ENCODE data around the gene NDUFA1.
"Not testable (repeated sequence)": the region's sequence is repeated elsewhere in the genome, so short reads cannot be mapped to it uniquely, and the experiment has no call there.

NDUFA1 gene

GRCh38 chrX:119871599-119872395, at the start of gene NDUFA1, which contains the start of gene RNF113A:
Gene NDUFA1, plus strand, starts transcription at chrX:119871832. Its CDS starts 80 bp downstream, at chrX:119871912.
Gene RNF113A, minus strand, starts transcription at chrX:119871733. Its CDS starts 120 bp downstream, at chrX:119871613.
- in situ Hi-C loops (cut with HindIII; ENCODE audit: low sequenced_read_pairs), result no loop called here

GRCh38 chrX:119824221-119824620, 47.4 kb upstream of the NDUFA1 start:
- in situ Hi-C loops (cut with HindIII; ENCODE audit: low sequenced_read_pairs), result not testable (repeated sequence)

DNA sequence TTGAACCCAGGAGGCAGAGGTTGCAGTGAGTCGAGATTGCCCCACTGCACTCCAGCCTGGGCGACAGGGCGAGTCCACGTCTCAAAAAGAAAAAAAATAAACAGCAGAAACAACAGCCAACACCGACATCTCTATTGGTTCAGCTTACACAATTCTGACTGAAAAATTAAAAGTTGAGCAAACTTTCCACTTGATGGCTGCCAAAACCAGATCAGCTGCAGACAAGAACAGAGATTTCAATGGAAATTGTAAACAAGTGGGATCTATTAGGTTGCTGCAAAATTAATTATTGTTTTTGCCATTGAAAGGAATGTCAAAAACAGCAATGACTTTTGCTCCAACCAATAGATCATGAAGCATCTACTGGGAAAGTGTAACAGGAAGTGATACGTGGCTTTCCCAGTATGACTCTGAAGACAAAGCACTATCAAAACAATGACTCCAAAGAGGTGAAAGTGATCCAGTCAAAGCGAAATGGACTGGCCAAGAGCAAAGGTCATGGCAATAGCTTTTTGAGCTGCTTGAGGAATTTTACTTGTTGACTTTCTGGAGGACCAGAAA, 45.2 kb upstream of the NDUFA1 start:
- in situ Hi-C loops (cut with HindIII; ENCODE audit: low sequenced_read_pairs), result no loop called here

DNA sequence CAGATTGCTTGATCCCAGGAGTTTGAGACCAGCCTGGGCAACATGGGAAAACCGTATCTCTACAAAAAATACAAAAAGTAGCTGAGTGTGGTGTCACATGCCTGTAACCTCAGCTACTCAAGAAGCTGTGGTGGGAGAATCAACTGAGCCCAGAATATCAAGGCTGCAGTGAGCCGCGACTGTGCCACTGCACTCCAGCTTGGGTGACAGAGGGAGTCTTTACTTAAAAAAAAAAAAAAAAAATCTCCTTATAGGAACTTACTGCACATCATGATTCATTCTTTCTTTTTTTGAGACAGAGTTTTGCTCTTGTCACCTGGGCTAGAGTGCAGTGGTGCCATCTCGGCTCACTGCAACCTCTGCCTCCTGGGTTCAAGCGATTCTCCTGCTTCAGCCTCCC, 43.2 kb upstream of the NDUFA1 start:
- in situ Hi-C loops (cut with HindIII; ENCODE audit: low sequenced_read_pairs), result no loop called here

GRCh38 chrX:119833905-119834304, 37.7 kb upstream of the NDUFA1 start:
- in situ Hi-C loops (cut with HindIII; ENCODE audit: low sequenced_read_pairs), result no loop called here

DNA sequence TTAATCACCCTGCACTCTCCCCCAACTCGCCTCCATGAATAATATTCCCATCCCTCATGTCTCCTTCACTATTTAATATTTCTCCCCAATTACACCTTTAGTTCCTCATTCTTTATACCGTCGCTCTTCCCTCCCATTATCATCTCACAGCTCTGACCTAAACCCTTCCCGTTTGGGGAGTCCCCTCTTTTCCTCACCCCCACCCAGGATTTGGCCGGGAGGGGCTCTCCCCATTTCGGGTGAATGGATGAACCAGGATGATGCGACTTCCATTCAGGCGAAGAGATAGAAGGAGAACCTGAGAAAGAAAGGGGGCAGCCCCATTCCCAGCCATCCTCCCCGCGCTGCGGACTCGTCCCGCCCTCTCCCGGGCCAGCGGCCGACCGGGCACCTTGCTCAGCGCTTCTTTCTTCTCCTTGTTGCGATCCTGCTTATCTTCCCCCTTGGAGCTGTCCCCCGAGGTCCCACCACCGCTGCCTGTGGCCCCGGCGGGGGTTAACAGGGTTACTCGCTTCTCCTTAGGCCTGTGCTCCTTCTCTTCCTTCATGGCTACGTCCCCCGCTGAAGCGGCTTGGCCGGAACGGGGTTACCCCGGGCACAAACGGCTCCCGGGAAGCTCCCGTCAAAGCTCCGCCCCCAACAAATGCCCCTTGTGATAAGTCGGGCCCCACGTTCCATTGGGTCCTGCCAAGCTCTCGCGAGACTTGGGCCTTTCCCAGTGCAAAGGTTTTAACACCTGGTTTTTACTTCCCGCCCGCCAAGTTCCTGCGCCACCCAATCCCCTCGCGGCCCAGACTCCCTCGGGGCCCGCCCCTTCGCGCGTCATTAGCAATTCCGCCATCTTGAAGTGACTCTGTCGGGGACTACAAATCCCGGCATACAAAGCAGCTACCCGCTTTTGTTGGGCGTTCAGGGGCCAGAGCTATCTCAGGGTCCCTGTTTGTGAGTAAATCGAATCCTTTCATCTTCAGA, 19.0 kb upstream of the NDUFA1 start, which contains the start of gene UPF3B:
Gene UPF3B (minus strand): TSS at position 582 of the 972 bp plus-strand sequence. CDS start 35 bp downstream, at position 547.
- in situ Hi-C loops (cut with HindIII; ENCODE audit: low sequenced_read_pairs), result no loop called here

GRCh38 chrX:119853444-119853843, 18.2 kb upstream of the NDUFA1 start:
- in situ Hi-C loops (cut with HindIII; ENCODE audit: low sequenced_read_pairs), result no loop called here

- in situ Hi-C loops (cut with HindIII; ENCODE audit: low sequenced_read_pairs), result no loop called here
Measured at GRCh38 chrX:119870626-119871131, 953 bp upstream of the NDUFA1 start.

DNA sequence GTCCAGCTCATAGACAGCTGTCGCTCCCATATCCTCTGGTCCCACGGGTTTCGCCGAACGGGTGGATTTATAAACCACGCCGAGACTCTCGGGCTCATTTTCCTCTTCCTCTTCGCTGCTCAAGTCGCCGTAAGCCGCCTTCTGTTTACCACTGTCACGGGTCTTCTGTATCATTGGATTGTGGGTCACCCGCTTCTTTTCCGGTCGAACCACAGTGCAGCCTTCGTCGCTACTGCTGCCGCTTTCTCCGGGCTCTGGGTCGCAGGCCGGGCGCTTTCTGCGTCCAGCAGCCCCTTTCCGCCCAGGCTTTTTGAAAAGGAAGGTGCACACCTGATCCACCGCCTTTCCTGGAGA, 410 bp upstream of the NDUFA1 start:
- in situ Hi-C loops (cut with HindIII; ENCODE audit: low sequenced_read_pairs), result no loop called here

GRCh38 chrX:119878740-119879139, 7.1 kb downstream of the NDUFA1 start:
- in situ Hi-C loops (cut with HindIII; ENCODE audit: low sequenced_read_pairs), result no loop called here

- in situ Hi-C loops (cut with HindIII; ENCODE audit: low sequenced_read_pairs), result no loop called here
Measured at GRCh38 chrX:119880076-119880475, 8.4 kb downstream of the NDUFA1 start.

DNA sequence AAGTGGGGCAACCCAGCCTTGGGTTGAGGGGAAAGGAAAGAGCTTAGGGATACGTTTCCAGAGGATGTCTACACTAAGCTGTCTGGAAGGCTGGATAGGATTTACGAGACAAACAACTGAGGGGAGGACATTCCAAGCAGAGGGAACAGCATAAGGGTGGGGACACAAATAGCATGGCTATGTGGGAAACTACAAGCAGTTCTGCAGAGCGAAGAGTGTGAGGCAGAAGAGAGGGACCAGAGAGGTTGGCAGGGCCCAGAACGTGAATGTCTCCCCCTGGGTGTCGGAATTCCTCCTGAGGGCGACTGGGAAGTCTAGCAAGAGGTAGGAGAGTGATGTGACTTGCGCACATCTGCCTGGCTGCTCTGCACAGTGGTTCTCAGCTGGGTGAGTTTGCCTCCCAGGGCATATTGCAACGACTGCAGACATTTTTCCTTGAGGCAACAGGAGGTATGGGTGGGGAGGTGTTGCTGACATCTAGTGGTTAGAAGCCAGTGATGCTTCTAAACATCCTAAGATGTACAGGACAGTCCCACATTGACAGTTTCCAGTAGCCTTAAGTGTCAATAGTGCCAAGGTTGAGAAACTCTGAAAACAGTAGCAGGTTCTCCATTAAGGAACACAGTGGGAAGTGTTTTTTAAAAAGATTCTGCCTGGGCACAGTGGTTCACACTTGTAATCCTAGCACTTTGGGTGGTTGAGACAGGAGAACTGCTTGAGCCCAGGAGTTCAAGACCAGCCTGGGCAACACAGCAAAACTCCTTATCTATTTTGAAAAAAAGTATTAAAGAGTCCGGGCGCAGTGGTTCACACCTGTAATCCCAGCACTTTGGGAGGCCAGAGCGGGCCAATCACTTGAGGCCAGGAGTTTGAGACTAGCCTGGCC, 9.2 kb downstream of the NDUFA1 start:
- in situ Hi-C loops (cut with HindIII; ENCODE audit: low sequenced_read_pairs), result no loop called here

DNA sequence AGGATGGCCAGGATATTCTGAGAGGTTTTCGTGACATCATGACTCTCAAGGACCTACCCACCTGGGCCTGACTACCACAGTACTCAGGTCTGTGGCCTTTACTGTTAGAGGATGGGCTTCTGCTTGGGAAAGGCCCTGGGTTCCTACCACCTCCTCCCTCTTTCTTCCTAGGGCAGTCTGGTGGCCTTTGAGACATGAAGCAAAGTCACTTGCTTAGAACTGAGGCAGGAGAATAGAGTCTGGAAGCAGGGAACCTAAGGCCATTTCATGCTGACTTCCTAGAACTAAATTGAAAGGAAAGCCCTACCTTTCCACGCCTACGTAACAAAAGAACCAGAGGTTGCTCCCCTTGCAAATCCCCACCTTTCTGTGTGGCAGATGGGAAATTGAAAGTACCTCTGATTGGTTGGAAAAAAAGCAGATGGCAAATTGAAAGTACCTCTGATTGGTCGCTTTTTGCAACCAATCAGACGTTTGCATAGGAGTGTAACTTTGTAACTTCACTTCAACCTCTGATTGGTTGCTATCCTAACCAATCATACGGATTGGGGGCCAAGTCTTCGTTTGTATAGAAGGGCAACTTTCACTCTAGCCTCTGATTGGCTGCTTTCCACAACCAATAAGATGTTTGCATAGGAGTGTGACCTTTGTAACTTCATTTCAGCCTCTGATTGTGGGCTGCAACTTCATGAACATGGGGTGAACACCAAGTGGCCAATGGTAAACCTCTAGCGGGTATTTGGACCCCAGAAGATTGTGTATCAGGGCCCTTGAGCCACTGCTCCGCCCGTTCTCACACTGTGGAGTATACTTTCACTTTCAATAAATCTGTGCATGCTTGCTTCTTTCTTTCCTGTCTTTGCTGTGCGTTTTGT, 14.2 kb downstream of the NDUFA1 start:
- in situ Hi-C loops (cut with HindIII; ENCODE audit: low sequenced_read_pairs), result no loop called here

DNA sequence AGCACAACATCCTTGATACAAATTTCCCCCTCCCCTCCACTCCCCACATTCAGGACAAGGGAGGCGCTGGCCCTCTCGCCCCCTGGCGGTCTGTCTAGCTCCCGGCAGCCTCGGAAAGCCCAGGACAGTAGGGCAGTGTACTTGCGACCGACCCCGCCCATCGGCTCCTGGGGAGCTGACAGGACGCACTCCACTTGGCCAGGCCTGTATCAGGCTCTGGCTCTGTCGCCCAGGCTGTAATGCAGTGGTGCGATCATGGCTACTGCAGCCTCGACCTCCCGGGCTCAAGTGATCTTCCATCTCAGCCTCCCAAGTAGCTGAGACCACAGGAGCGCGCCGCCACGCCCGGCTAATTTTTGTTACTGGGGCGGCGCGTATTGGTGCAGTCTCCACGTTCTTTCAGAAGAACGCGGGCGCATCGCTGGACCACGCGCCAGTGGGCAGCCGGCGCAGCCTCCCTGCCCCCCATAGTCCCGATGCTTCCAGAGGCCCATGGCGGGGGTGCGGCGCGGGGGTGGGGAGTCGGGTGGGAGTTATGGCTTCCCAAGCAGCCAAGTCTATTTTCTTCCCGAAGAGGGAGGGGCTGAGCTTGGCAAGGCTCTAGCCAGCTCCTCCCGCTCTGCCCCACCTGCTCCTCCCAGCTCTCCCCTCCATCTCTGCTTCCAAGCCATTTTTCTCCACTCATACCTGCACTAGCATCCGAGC, 16.2 kb downstream of the NDUFA1 start:
- in situ Hi-C loops (cut with HindIII; ENCODE audit: low sequenced_read_pairs), result no loop called here

DNA sequence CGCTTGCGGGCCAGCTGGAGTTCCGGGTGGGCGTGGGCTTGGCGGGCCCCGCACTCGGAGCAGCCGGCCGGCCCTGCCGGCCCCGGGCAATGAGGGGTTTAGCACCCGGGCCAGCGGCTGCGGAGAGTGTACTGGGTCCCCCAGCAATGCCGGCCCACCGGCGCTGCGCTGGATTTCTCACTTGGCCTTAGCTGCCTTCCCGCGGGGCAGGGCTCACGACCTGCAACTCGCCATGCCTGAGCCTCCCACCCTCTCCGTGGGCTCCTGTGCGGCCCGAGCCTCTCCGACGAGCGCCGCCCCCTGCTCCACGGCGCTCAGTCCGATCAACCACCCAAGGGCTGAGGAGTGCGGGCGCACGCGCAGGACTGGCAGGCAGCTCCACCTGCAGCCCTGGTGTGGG, 19.0 kb downstream of the NDUFA1 start:
- in situ Hi-C loops (cut with HindIII; ENCODE audit: low sequenced_read_pairs), result not testable (repeated sequence)

- in situ Hi-C loops (cut with HindIII; ENCODE audit: low sequenced_read_pairs), result not testable (repeated sequence)
Measured at GRCh38 chrX:119891961-119892692, 20.5 kb downstream of the NDUFA1 start.

GRCh38 chrX:119895843-119896326, 24.3 kb downstream of the NDUFA1 start, which contains the start of gene AKAP14:
Gene AKAP14, plus strand, starts transcription at chrX:119895893. Its CDS starts 7,331 bp downstream, at chrX:119903224.
- in situ Hi-C loops (cut with HindIII; ENCODE audit: low sequenced_read_pairs), result no loop called here
